B cell (primary cell): ENCODE data around the gene KLHL26. TPM values are rescaled to one million over a fixed set of nuclear protein-coding genes. Genes with fewer than 3 reads are reported as not detected.

ENCODE experiments used
- ATAC-seq: fragments of 200-7000 bp; cut with Tn5 transposase; one replicate; pipeline ENCODE4 v1.10.0; 2021; ENCODE audit warnings: low read depth, mild to moderate bottlenecking, moderate number of reproducible peaks, moderate library complexity
- CTCF ChIA-PET: fragments of 350-600 bp; sonication (Branson Sonifier 250); formaldehyde crosslinking; loops from one replicate; lab custom pipeline; 2021; ENCODE audit warnings: antibody characterized with exemption, inconsistent platforms; lab: Charles Lee
- POLR2A ChIA-PET: fragments of 350-600 bp; sonication (Branson Sonifier 250); formaldehyde crosslinking; loops from one replicate; lab custom pipeline; 2021; ENCODE audit warnings: antibody characterized with exemption; lab: Charles Lee
- DNase-seq: peaks from one replicate; pipeline ENCODE4 v3.0.0; 2013
- H2AFZ ChIP-seq: 2 replicates; pipeline ENCODE4 v1.6.1; 2012; ENCODE audit warnings: mild to moderate bottlenecking, low read depth, low read length; ENCODE audit not compliant: insufficient read depth, poor library complexity, severe bottlenecking
- H3K27ac ChIP-seq, 2 donors: 1 replicate in 1 of 2; 2 replicates in 1 of 2; pipeline ENCODE4 v1.5.1; 2012 to 2013; ENCODE audit warnings: low read length in 2 of 2, mild to moderate bottlenecking in 2 of 2, moderate library complexity in 1 of 2
- H3K27me3 ChIP-seq, 4 experiments: fragments of 200-600 bp in 1 of 4; sonication (generic) in 1 of 4; replicated peaks in 1 of 4; 1 replicate in 2 of 4; 2 replicates in 2 of 4; pipeline versions ENCODE4 v1.6.1 to v1.7.0; 2013 to 2016; ENCODE audit warnings: low read length in 3 of 4, mild to moderate bottlenecking in 2 of 4, mixed read lengths in 1 of 4, moderate library complexity in 1 of 4; ENCODE audit not compliant: insufficient read depth in 4 of 4, control insufficient read depth in 3 of 4; ENCODE audit errors: control extremely low read depth in 1 of 4
- H3K36me3 ChIP-seq, 2 experiments: replicated peaks in 1 of 2; 1 replicate in 1 of 2; 2 replicates in 1 of 2; pipeline versions ENCODE4 v1.6.1 to v1.7.1; 2013; ENCODE audit warnings: low read length in 1 of 2; ENCODE audit not compliant: insufficient read depth in 2 of 2, control insufficient read depth in 1 of 2; ENCODE audit errors: control extremely low read depth in 1 of 2, extremely low read depth in 1 of 2
- H3K4me1 ChIP-seq, 2 donors: fragments of 200-600 bp in 1 of 2; sonication (generic) in 1 of 2; 1 replicate in 1 of 2; 2 replicates in 1 of 2; pipeline versions ENCODE4 v1.5.1 to v1.6.1; 2013 to 2017; ENCODE audit warnings: low read length in 2 of 2; ENCODE audit not compliant: control insufficient read depth in 2 of 2, insufficient read depth in 2 of 2
- H3K4me2 ChIP-seq: replicated peaks from 2 replicates; pipeline ENCODE3; 2012; ENCODE audit warnings: mild to moderate bottlenecking, low read depth, low read length; ENCODE audit not compliant: poor library complexity, severe bottlenecking
- H3K4me3 ChIP-seq, 5 experiments: fragments of 200-600 bp in 1 of 5; sonication (generic) in 1 of 5; 1 replicate in 3 of 5; 2 replicates in 2 of 5; pipeline versions ENCODE4 v1.5.1 to v1.7.0; 2011 to 2016; ENCODE audit warnings: low read length in 4 of 5, mild to moderate bottlenecking in 4 of 5, low read depth in 2 of 5, control low read depth in 1 of 5, moderate library complexity in 1 of 5; ENCODE audit not compliant: insufficient read depth in 1 of 5; ENCODE audit errors: control extremely low read depth in 1 of 5, extremely low read depth in 1 of 5
- H3K79me2 ChIP-seq: fragments of 200-600 bp; sonication (generic); one replicate; pipeline ENCODE4 v1.6.0; 2016; ENCODE audit warnings: low read length; ENCODE audit not compliant: control insufficient read depth, insufficient read depth
- H3K9ac ChIP-seq: fragments of 200-600 bp; sonication (generic); 2 replicates; pipeline ENCODE4 v1.6.1; 2017; ENCODE audit warnings: mild to moderate bottlenecking, low read length, moderate library complexity
- H3K9me3 ChIP-seq, 3 donors: one replicate each; pipeline versions ENCODE4 v1.6.1 to v1.7.1; 2013; ENCODE audit warnings: low read length in 2 of 3; ENCODE audit not compliant: control insufficient read depth in 2 of 3, insufficient read depth in 1 of 3; ENCODE audit errors: control extremely low read depth in 1 of 3
- H4K20me1 ChIP-seq: 2 replicates; pipeline ENCODE4 v1.6.0; 2012; ENCODE audit warnings: mild to moderate bottlenecking, low read length; ENCODE audit not compliant: insufficient read depth, control insufficient read depth, poor library complexity, severe bottlenecking
- H3K27ac Mint-ChIP-seq: one replicate; pipeline ENCODE4 v1.8.0; 2021; ENCODE audit warnings: mixed read lengths
- H3K27me3 Mint-ChIP-seq: one replicate; pipeline ENCODE4 v1.8.0; 2021; ENCODE audit warnings: mixed read lengths
- H3K4me1 Mint-ChIP-seq: one replicate; pipeline ENCODE4 v1.8.0; 2021; ENCODE audit warnings: mixed read lengths
- H3K4me3 Mint-ChIP-seq: one replicate; pipeline ENCODE4 v1.8.0; 2021; ENCODE audit warnings: mixed read lengths
- H3K9me3 Mint-ChIP-seq: one replicate; pipeline ENCODE4 v1.8.0; 2022; ENCODE audit warnings: mixed read lengths; ENCODE audit not compliant: insufficient read depth
- EZH2 ChIP-seq: IDR thresholded peaks from 2 replicates; pipeline ENCODE4 v1.6.1; 2012; ENCODE audit warnings: borderline replicate concordance, low read depth, mild to moderate bottlenecking, moderate library complexity, low read length; ENCODE audit not compliant: insufficient read depth, poor library complexity, severe bottlenecking
- WGBS: methylation state at CpG from one replicate; pipeline ENCODE4 v1.1.5; 2013; ENCODE audit warnings: missing lambda C conversion rate; ENCODE audit not compliant: insufficient coverage; 5-methylcytosine and 5-hydroxymethylcytosine counted together
- intact Hi-C: fragments of 100-400 bp; cut with micrococcal nuclease; formaldehyde crosslinking; loops from one replicate; pipeline ENCODE4 v1.10.0; 2022
- polyA plus RNA-seq: library from polyadenylated mRNA; depleted of rRNA; stranded (reverse); fragments of >200 nt; gene quantifications from 2 replicates; pipeline ENCODE4 v1.2.3, GENCODE V29; 2012
- total RNA-seq, 2 donors: library from RNA; stranded (reverse); fragments of 120-200 nt in 1 of 2; gene quantifications; 1 replicate in 1 of 2; 2 replicates in 1 of 2; pipeline versions ENCODE4 v1.2.3 to v1.2.4, GENCODE V29; 2013 to 2022
- TF ChIP-seq, protein P1 (sequence below): fragments of 200-600 bp; IDR thresholded peaks from one replicate; pipeline ENCODE4 v1.8.0; 2022; ENCODE audit warnings: antibody characterized with exemption, mild to moderate bottlenecking

Gene KLHL26
- total and polyA plus RNA-seq, 2 donors (not counting 1 experiment from before 2014, with no cell fraction given) = 5.0 to 14.6 TPM

DNA sequence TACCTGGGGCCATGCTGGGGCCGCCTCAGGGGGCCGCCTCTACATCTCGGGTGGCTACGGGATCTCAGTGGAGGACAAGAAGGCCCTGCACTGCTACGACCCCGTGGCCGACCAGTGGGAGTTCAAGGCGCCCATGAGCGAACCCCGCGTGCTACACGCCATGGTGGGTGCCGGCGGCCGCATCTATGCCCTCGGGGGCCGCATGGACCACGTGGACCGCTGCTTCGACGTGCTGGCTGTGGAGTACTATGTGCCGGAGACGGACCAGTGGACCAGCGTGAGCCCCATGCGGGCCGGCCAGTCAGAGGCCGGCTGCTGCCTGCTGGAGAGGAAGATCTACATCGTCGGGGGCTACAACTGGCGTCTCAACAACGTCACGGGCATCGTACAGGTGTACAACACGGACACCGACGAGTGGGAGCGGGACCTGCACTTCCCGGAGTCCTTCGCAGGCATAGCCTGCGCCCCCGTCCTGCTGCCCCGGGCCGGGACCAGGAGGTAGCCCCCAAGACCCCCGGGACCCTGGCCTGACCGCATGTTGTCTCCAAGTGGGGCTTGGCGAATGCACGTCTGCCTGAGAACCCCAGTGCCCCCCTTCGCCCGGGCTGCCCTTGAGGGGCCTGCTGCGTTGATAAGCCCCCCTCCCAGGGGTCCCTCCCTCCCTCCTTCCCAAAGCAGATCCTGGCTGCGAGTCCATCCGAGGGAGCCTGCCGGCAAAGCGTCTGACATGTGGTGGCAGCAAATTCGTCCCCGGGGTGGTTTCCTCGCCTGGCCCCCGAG, 32.1 kb downstream of the KLHL26 start:
- ChIA-PET POLR2A (no interaction called here), CTCF (no interaction called here)
- Histone ChIP-seq H3K4me1 (peaks cover 0 to 22% of the 10 kb centered on the region in 2 donors), H3K27me3 (no peaks in the 10 kb centered on the region), H3K4me2 (no peak overlapping the region), H3K79me2 (no peaks in the 10 kb centered on the region), H3K4me3 (no peak overlapping the region), H2AFZ (no peak overlapping the region), H4K20me1 (no peaks in the 10 kb centered on the region), H3K9ac (no peak overlapping the region), H3K9me3 (peaks cover 0 to 3% (median 0%) of the 10 kb centered on the region in 3 donors), H3K27ac (no peak overlapping the region), H3K36me3 (peaks cover 0 to 18% of the 10 kb centered on the region in 2 experiments)
- intact Hi-C loops = no loop called here
- WGBS = 98% methylated on average over 58 of the region's 58 CpGs
- Mint-ChIP-seq H3K4me3 (no peak overlapping the region), H3K27ac (no peak overlapping the region), H3K9me3 (no peaks in the 10 kb centered on the region), H3K4me1 (peaks cover 7% of the 10 kb centered on the region), H3K27me3 (no peaks in the 10 kb centered on the region)
- ATAC-seq (no peak), DNase-seq (no peak)
- TF ChIP-seq EZH2 = no peak
- TF ChIP-seq, protein P1, sequence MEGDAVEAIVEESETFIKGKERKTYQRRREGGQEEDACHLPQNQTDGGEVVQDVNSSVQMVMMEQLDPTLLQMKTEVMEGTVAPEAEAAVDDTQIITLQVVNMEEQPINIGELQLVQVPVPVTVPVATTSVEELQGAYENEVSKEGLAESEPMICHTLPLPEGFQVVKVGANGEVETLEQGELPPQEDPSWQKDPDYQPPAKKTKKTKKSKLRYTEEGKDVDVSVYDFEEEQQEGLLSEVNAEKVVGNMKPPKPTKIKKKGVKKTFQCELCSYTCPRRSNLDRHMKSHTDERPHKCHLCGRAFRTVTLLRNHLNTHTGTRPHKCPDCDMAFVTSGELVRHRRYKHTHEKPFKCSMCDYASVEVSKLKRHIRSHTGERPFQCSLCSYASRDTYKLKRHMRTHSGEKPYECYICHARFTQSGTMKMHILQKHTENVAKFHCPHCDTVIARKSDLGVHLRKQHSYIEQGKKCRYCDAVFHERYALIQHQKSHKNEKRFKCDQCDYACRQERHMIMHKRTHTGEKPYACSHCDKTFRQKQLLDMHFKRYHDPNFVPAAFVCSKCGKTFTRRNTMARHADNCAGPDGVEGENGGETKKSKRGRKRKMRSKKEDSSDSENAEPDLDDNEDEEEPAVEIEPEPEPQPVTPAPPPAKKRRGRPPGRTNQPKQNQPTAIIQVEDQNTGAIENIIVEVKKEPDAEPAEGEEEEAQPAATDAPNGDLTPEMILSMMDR = no peak

DNA sequence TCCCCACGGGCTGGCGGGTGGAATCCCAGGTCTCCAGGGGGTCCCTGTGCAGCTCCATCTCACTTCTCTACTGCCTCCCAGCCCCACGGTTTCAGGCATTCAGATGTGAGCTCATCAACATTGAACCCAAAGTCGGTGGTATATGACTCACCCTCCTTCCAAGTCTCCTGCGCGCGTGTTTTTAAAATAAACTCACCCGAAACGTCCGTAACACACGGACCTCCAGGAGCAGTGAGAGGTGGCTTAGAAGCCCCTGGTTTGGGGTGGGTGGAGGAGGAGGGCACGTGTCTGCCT, 32.6 kb downstream of the KLHL26 start:
- ATAC-seq = no peak
- Histone ChIP-seq H3K79me2 (no peaks in the 10 kb centered on the region), H3K4me3 (no peak overlapping the region), H3K9me3 (peaks cover 0 to 3% (median 0%) of the 10 kb centered on the region in 3 donors), H2AFZ (no peak overlapping the region), H3K9ac (no peak overlapping the region), H4K20me1 (no peaks in the 10 kb centered on the region), H3K36me3 (peaks cover 0 to 18% of the 10 kb centered on the region in 2 experiments), H3K4me2 (no peak overlapping the region), H3K4me1 (peaks cover 0 to 18% of the 10 kb centered on the region in 2 donors), H3K27ac (no peak overlapping the region), H3K27me3 (no peaks in the 10 kb centered on the region)
- intact Hi-C loops = no loop called here
- no peaks in the 10 kb centered on the region for H3K9me3 Mint-ChIP-seq
- peaks cover 3% of the 10 kb centered on the region for H3K4me1 Mint-ChIP-seq
- no peak for DNase-seq
- H3K27ac Mint-ChIP-seq = no peak overlapping the region
- no peaks in the 10 kb centered on the region for H3K27me3 Mint-ChIP-seq
- TF ChIP-seq, protein P1 = no peak
- no peak for TF ChIP-seq EZH2
- H3K4me3 Mint-ChIP-seq = no peak overlapping the region
- ChIA-PET POLR2A (no interaction called here), CTCF (no interaction called here)
- 91% methylated on average over 2 of the region's 12 CpGs for WGBS
